ENCODE measurements around the gene DOCK2. TPM values are rescaled to one million over a fixed set of nuclear protein-coding genes. Genes with fewer than 3 reads are reported as not detected.

DOCK2 gene
- total RNA-seq, 1 experiment from 2014 or later = not detected

- no TSS peak for BruUV-seq (replicated peaks)
- Mint-ChIP-seq H3K4me3 (ENCODE audit: low read depth, unreplicated experiment) (no peak overlapping the region), H3K4me1 (ENCODE audit: low read depth, unreplicated experiment) (no peaks in the 10 kb centered on the region), H3K27ac (ENCODE audit: unreplicated experiment) (no peak overlapping the region), H3K27me3 (ENCODE audit: unreplicated experiment) (peaks cover 78% of the 10 kb centered on the region), H3K36me3 (ENCODE audit: insufficient read depth, unreplicated experiment) (no peaks in the 10 kb centered on the region), H3K9me3 (ENCODE audit: low read depth, unreplicated experiment) (no peaks in the 10 kb centered on the region)
- no peak for TF ChIP-seq CTCF (IDR thresholded peaks at IDR 0.05; ENCODE audit: unreplicated experiment)
- CTCF ChIA-PET = interaction anchor here (1.0 kb wide), 1 partner anchor 41 kb away, joined by 5 read pairs; no protein-coding TSS in a partner anchor
- intact Hi-C loops (cut with micrococcal nuclease; ENCODE audit: unreplicated experiment) = no loop called here
- DNase-seq = no peak
Observed at GRCh38 chr5:169876386-169876785, 239.3 kb downstream of the DOCK2 start.

- Mint-ChIP-seq H3K36me3 (ENCODE audit: insufficient read depth, unreplicated experiment) (no peaks in the 10 kb centered on the region), H3K27me3 (ENCODE audit: unreplicated experiment) (peaks cover 95% of the 10 kb centered on the region), H3K4me3 (ENCODE audit: low read depth, unreplicated experiment) (no peak overlapping the region), H3K9me3 (ENCODE audit: low read depth, unreplicated experiment) (no peaks in the 10 kb centered on the region), H3K4me1 (ENCODE audit: low read depth, unreplicated experiment) (no peaks in the 10 kb centered on the region), H3K27ac (ENCODE audit: unreplicated experiment) (no peak overlapping the region)
- CTCF ChIA-PET = no interaction called here
- no peak for TF ChIP-seq CTCF (IDR thresholded peaks at IDR 0.05; ENCODE audit: unreplicated experiment)
- intact Hi-C loops (cut with micrococcal nuclease; ENCODE audit: unreplicated experiment) = no loop called here
- DNase-seq = no peak
- BruUV-seq (replicated peaks) = no TSS peak
Observed at GRCh38 chr5:169880012-169880663, 243.1 kb downstream of the DOCK2 start.

GRCh38 chr5:169880785-169881184 is 243.7 kb downstream of the DOCK2 start:
- intact Hi-C loops (cut with micrococcal nuclease; ENCODE audit: unreplicated experiment) = no loop called here
- no TSS peak for BruUV-seq (replicated peaks)
- H3K27ac Mint-ChIP-seq (ENCODE audit: unreplicated experiment) = no peak overlapping the region
- no peak overlapping the region for H3K4me3 Mint-ChIP-seq (ENCODE audit: low read depth, unreplicated experiment)
- no peak for TF ChIP-seq CTCF (IDR thresholded peaks at IDR 0.05; ENCODE audit: unreplicated experiment)
- H3K36me3 Mint-ChIP-seq (ENCODE audit: insufficient read depth, unreplicated experiment) = no peaks in the 10 kb centered on the region
- H3K27me3 Mint-ChIP-seq (ENCODE audit: unreplicated experiment) = peaks cover 95% of the 10 kb centered on the region
- no peaks in the 10 kb centered on the region for H3K9me3 Mint-ChIP-seq (ENCODE audit: low read depth, unreplicated experiment)
- CTCF ChIA-PET = no interaction called here
- H3K4me1 Mint-ChIP-seq (ENCODE audit: low read depth, unreplicated experiment) = no peaks in the 10 kb centered on the region
- DNase-seq = no peak

- H3K4me3 Mint-ChIP-seq (ENCODE audit: low read depth, unreplicated experiment) = no peak overlapping the region
- H3K27ac Mint-ChIP-seq (ENCODE audit: unreplicated experiment) = no peak overlapping the region
- intact Hi-C loops (cut with micrococcal nuclease; ENCODE audit: unreplicated experiment) = no loop called here
- peaks cover 87% of the 10 kb centered on the region for H3K27me3 Mint-ChIP-seq (ENCODE audit: unreplicated experiment)
- CTCF ChIA-PET = no interaction called here
- H3K4me1 Mint-ChIP-seq (ENCODE audit: low read depth, unreplicated experiment) = no peaks in the 10 kb centered on the region
- no peaks in the 10 kb centered on the region for H3K36me3 Mint-ChIP-seq (ENCODE audit: insufficient read depth, unreplicated experiment)
- no peaks in the 10 kb centered on the region for H3K9me3 Mint-ChIP-seq (ENCODE audit: low read depth, unreplicated experiment)
- DNase-seq = no peak
- TF ChIP-seq CTCF (IDR thresholded peaks at IDR 0.05; ENCODE audit: unreplicated experiment) = no peak
- BruUV-seq (replicated peaks) = no TSS peak
Observed at GRCh38 chr5:169881702-169882303, 244.7 kb downstream of the DOCK2 start.

Data from Calu3 (cell line).